GM12878 (cell line): ENCODE measurements around the gene HVCN1. TPM values are rescaled to one million over a fixed set of nuclear protein-coding genes. Genes with fewer than 3 reads are reported as not detected.

Source experiments
- ATAC-seq: fragments of 200-7000 bp; cut with Tn5 transposase; 3 replicates; pipeline ENCODE4 v1.9.1; 2020; ENCODE audit warnings: mild to moderate bottlenecking, moderate library complexity
- BruUV-seq: library from RNA; stranded (reverse); fragments of 400-500 nt; replicated peaks from 2 replicates; lab custom pipeline; 2021; lab: Mats Ljungman, UMichigan
- CTCF ChIA-PET: fragments of 300-600 bp; sonication (Branson Sonifier 250); formaldehyde crosslinking; extraction: SDS; loops from one replicate; lab custom pipeline; 2021; ENCODE audit warnings: inconsistent platforms; lab: Yijun Ruan, JAX
- POLR2A ChIA-PET: fragments of 350-600 bp; formaldehyde crosslinking; extraction: SDS; loops from one replicate; lab custom pipeline; 2021; ENCODE audit warnings: inconsistent platforms; lab: Charles Lee
- RAD21 ChIA-PET: fragments of 300-600 bp; sonication (Branson Sonifier 250); formaldehyde crosslinking; loops from one replicate; lab custom pipeline; 2023; ENCODE audit warnings: antibody characterized with exemption; ENCODE audit not compliant: unreplicated experiment; lab: Charles Lee
- SMC1A ChIA-PET: fragments of 300-600 bp; sonication (Branson Sonifier 250); formaldehyde crosslinking; loops from one replicate; lab custom pipeline; 2023; ENCODE audit not compliant: unreplicated experiment, uncharacterized antibody; lab: Charles Lee
- DNase-seq: peaks from one replicate; pipeline ENCODE4 v3.0.0-alpha.2; 2011; ENCODE audit warnings: low read depth, low spot score
- FAIRE-seq: peaks from 3 replicates; lab custom pipeline; 2011; peaks lifted over from hg19 to GRCh38; lab: Jason Lieb, UNC
- H2AFZ ChIP-seq: 2 replicates; pipeline ENCODE4 v1.6.0; 2011; ENCODE audit warnings: low read depth, low read length, control low read depth; ENCODE audit not compliant: control insufficient read depth
- H3K27ac ChIP-seq: 2 replicates; pipeline ENCODE4 v1.5.1; 2011; ENCODE audit warnings: control low read depth; ENCODE audit not compliant: control insufficient read depth, insufficient read depth
- H3K27me3 ChIP-seq, 2 experiments: replicated peaks in 1 of 2; 2 replicates each; pipeline versions ENCODE4 v1.6.0 to v1.6.1; 2011; ENCODE audit warnings: low read length in 1 of 2; ENCODE audit not compliant: control insufficient read depth in 2 of 2, insufficient read depth in 2 of 2
- H3K36me3 ChIP-seq, 2 experiments: 2 replicates each; pipeline ENCODE4 v1.5.1; 2011; ENCODE audit warnings: low read length in 1 of 2; ENCODE audit not compliant: control insufficient read depth in 2 of 2, insufficient read depth in 2 of 2
- H3K4me1 ChIP-seq: 2 replicates; pipeline ENCODE4 v1.6.1; 2011; ENCODE audit warnings: mild to moderate bottlenecking, low read length, moderate library complexity, mixed read lengths; ENCODE audit not compliant: control insufficient read depth, insufficient read depth
- H3K4me2 ChIP-seq: 2 replicates; pipeline ENCODE4 v1.6.0; 2011; ENCODE audit warnings: control low read depth; ENCODE audit not compliant: control insufficient read depth, insufficient read depth
- H3K4me3 ChIP-seq: fragments of 200-600 bp; sonication (generic); 2 replicates; pipeline ENCODE4 v1.5.1; 2016
- H3K79me2 ChIP-seq: 2 replicates; pipeline ENCODE4 v1.6.0; 2011; ENCODE audit warnings: low read length; ENCODE audit not compliant: control insufficient read depth, insufficient read depth
- H3K9ac ChIP-seq: 2 replicates; pipeline ENCODE4 v1.8.0; 2011; ENCODE audit warnings: low read length, control low read depth, mixed read lengths; ENCODE audit not compliant: control insufficient read depth, insufficient read depth
- H3K9me3 ChIP-seq: replicated peaks from 3 replicates; pipeline ENCODE4 v1.5.1; 2011; ENCODE audit warnings: mild to moderate bottlenecking, low read length; ENCODE audit not compliant: control insufficient read depth, insufficient read depth
- H4K20me1 ChIP-seq: 2 replicates; pipeline ENCODE4 v1.6.0; 2011; ENCODE audit not compliant: control insufficient read depth, insufficient read depth
- ATF2 ChIP-seq: IDR thresholded peaks from 2 replicates; pipeline ENCODE4 v1.6.1; 2012; ENCODE audit warnings: low read length, inconsistent platforms
- CBFB ChIP-seq: IDR thresholded peaks from 2 replicates; pipeline ENCODE4 v1.6.1; 2016; ENCODE audit warnings: antibody characterized with exemption, low read depth
- CEBPZ ChIP-seq: fragments of 150-350 bp; IDR thresholded peaks from 2 replicates; pipeline ENCODE4 v1.6.1; 2016; ENCODE audit warnings: low read depth, low read length
- CREB1 ChIP-seq: IDR thresholded peaks from 2 replicates; pipeline ENCODE4 v1.6.1; 2012; ENCODE audit warnings: low read depth, mild to moderate bottlenecking, inconsistent platforms
- IKZF2 ChIP-seq, 2 experiments: fragments of 450-650 bp; IDR thresholded peaks; 2 replicates each; pipeline ENCODE4 v1.6.1; 2017; ENCODE audit warnings: mild to moderate bottlenecking in 2 of 2, moderate library complexity in 2 of 2
- IRF5 ChIP-seq: fragments of 450-650 bp; IDR thresholded peaks from 2 replicates; pipeline ENCODE4 v1.6.1; 2017; ENCODE audit warnings: borderline replicate concordance
- MTA3 ChIP-seq: IDR thresholded peaks from 2 replicates; pipeline ENCODE4 v1.6.1; 2012; ENCODE audit warnings: low read length, inconsistent platforms, borderline replicate concordance
- NBN ChIP-seq: fragments of 450-650 bp; IDR thresholded peaks from 2 replicates; pipeline ENCODE4 v1.6.1; 2016
- PAX8 ChIP-seq: fragments of 450-650 bp; IDR thresholded peaks from 2 replicates; pipeline ENCODE4 v1.6.1; 2017; ENCODE audit warnings: mild to moderate bottlenecking, moderate library complexity
- RB1 ChIP-seq: fragments of 450-650 bp; formaldehyde crosslinking; IDR thresholded peaks from 2 replicates; pipeline ENCODE4 v1.6.1; 2017; ENCODE audit warnings: mild to moderate bottlenecking, borderline replicate concordance
- REST ChIP-seq: IDR thresholded peaks from 2 replicates; pipeline ENCODE4 v1.6.1; 2012; ENCODE audit warnings: mild to moderate bottlenecking, low read depth, low read length
- TBL1XR1 ChIP-seq: IDR thresholded peaks from 2 replicates; pipeline ENCODE4 v1.6.1; 2012; ENCODE audit warnings: low read depth, low read length, improper control_type of control experiment
- ZNF274 ChIP-seq: IDR thresholded peaks from one replicate; pipeline ENCODE4 v1.8.0; 2011; ENCODE audit not compliant: insufficient read length, insufficient read depth
- WGBS: methylation state at CpG from one replicate; pipeline ENCODE4 v1.1.6; 2016; ENCODE audit warnings: low lambda C conversion rate; ENCODE audit not compliant: insufficient replicate concordance, insufficient coverage; ENCODE audit errors: missing lambda C conversion rate; 5-methylcytosine and 5-hydroxymethylcytosine counted together
- in situ Hi-C: fragments of 300-500 bp; cut with MboI; formaldehyde crosslinking; loops from 9 replicates; pipeline ENCODE4 v1.14.3; 2018; ENCODE audit warnings: mixed read lengths
- intact Hi-C: fragments of 100-400 bp; cut with micrococcal nuclease; formaldehyde crosslinking; loops from one replicate; pipeline ENCODE4 v1.14.2; 2022; ENCODE audit not compliant: unreplicated experiment
- polyA plus RNA-seq, 11 experiments: library from polyadenylated mRNA; depleted of rRNA in 4 of 11; unstranded in 6 of 11; stranded (reverse) in 5 of 11; fragments of >200 nt; fragmentation: Nextera tagmentation in 4 of 11; fragmentation: Illumina TruSeq in 1 of 11; extraction: Ambion mirVana in 4 of 11; extraction: Trizol in 1 of 11; gene quantifications; 1 replicate in 1 of 11; 2 replicates in 10 of 11; pipeline versions ENCODE4 v1.2.1 to v1.2.3, GENCODE V29; 2011 to 2016; ENCODE audit warnings: inconsistent platforms in 2 of 11, missing spikeins in 2 of 11, low read depth in 1 of 11
- total RNA-seq, 4 experiments: library from RNA; depleted of rRNA in 3 of 4; stranded (reverse); fragments of >200 nt in 3 of 4; fragmentation: Illumina TruSeq in 1 of 4; extraction: Trizol in 1 of 4; gene quantifications; 2 replicates each; pipeline versions ENCODE4 v1.2.1 to v1.2.3, GENCODE V29; 2013 to 2021

HVCN1 gene
- total and polyA plus RNA-seq, 10 of the 15 experiments (the other 5 are each of a cell fraction or from before 2014, with no cell fraction given), result 27.8 to 181 (median 103) TPM

GRCh38 chr12:110704231-110704630, 15.3 kb upstream of the HVCN1 start:
- no peaks in the 10 kb centered on the region for H3K27me3 ChIP-seq
- SMC1A ChIA-PET, result interaction anchor here (0.7 to 1.9 kb wide), 21 partner anchors 9 to 751 kb away, joined by 3 to 24 read pairs (median 4); partner anchors contain the start of gene CCDC63
- WGBS, result 91% methylated on average over 5 of the region's 5 CpGs
- no peak overlapping the region for H3K4me2 ChIP-seq
- no peaks in the 10 kb centered on the region for H3K36me3 ChIP-seq
- H2AFZ ChIP-seq, result no peak overlapping the region
- in situ Hi-C loops (loop anchor here (5.0 kb wide), 1 partner anchor 123 kb away; no protein-coding TSS in a partner anchor), intact Hi-C loops (loop anchor here (1.0 kb wide), 1 partner anchor 122 kb away; no protein-coding TSS in a partner anchor)
- RAD21 ChIA-PET, result interaction anchor here (0.6 to 2.8 kb wide), 13 partner anchors 11 to 183 kb away, joined by 3 to 36 read pairs (median 4); no protein-coding TSS in a partner anchor
- ATAC-seq (no peak), FAIRE-seq (no peak), DNase-seq (no peak)
- H4K20me1 ChIP-seq, result no peaks in the 10 kb centered on the region
- POLR2A ChIA-PET, result interaction anchor here (0.7 to 1.5 kb wide), 3 partner anchors 22 to 180 kb away, joined by 3 to 5 read pairs (median 3); no protein-coding TSS in a partner anchor
- H3K4me3 ChIP-seq, result no peak overlapping the region
- no peaks in the 10 kb centered on the region for H3K9me3 ChIP-seq
- BruUV-seq, result no TSS peak
- no peak for TF ChIP-seq ATF2
- TF ChIP-seq CREB1, result no peak
- no peak for TF ChIP-seq RB1
- no peak for TF ChIP-seq NBN
- no peak for TF ChIP-seq ZNF274
- TF ChIP-seq MTA3, result no peak
- no peak for TF ChIP-seq CBFB
- TF ChIP-seq IRF5, result no peak
- no peak for TF ChIP-seq IKZF2 (IDR thresholded peaks at IDR 0.05)
- no peak for TF ChIP-seq TBL1XR1
- no peak for TF ChIP-seq PAX8
- TF ChIP-seq CEBPZ, result no peak
- TF ChIP-seq REST, result no peak
- no peaks in the 10 kb centered on the region for H3K4me1 ChIP-seq
- H3K27ac ChIP-seq, result no peak overlapping the region
- no peak overlapping the region for H3K9ac ChIP-seq
- no peaks in the 10 kb centered on the region for H3K79me2 ChIP-seq
- CTCF ChIA-PET, result interaction anchor here (0.6 to 2.4 kb wide), 24 partner anchors 13 to 535 kb away, joined by 3 to 42 read pairs (median 4); partner anchors contain the start of genes ARPC3 and CCDC63
